GM21515 (cell line): ENCODE data around the gene TSC1.
A peak's percentile ranks its signal among the peaks of the same experiment; 100 is the strongest.

ENCODE experiments used
- ATAC-seq: cut with Tn5 transposase; IDR thresholded peaks from one replicate; pipeline ENCODE4 v1.9.1; 2021; ENCODE audit not compliant: unreplicated experiment

Gene TSC1

DNA sequence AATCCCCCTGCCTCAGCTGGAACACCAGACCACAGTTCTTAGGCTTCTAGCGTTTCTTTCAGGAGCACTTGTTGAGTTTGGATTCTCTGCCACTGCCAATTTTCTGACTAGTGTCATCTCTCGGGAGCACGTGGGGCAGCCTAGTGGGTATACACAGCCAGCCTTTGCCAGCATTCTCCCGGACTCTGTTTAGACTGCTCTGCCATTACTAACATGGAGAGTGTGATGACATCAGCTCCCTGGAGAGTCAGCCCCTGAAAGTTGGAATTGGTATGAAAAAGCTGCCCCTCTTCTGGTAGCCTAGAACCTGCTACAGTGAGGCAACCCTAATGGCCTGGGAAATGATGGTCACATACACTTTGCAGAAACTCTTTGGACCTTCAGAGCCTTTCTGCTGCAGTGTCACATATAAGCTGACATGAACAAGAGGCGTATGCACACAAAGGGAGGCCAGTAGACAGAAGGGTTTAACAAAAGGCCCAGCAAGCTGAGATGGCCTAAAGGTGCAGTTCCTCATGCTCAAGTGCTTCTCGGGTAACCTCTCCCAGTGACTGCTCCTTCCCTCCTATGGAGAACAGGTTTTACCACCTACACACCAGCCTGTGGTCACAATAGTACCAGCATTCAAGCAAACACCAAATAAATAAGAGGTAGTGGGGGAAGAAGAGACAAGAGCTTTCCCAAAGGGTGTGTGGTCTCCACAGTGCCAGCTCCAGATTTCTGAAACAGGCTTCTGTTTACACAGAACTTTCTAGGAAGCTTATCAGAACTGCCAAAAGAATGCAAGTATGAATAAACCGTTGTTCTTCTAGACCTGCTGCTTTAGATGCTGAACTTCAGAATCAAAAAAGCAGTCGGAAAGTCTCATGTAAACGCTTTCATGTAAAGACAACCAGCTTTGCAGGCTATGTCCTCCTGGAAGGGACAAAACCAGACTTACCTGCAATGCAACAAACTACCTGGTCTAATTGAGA is 49.3 kb downstream of the TSC1 start:
- no peak for ATAC-seq

DNA sequence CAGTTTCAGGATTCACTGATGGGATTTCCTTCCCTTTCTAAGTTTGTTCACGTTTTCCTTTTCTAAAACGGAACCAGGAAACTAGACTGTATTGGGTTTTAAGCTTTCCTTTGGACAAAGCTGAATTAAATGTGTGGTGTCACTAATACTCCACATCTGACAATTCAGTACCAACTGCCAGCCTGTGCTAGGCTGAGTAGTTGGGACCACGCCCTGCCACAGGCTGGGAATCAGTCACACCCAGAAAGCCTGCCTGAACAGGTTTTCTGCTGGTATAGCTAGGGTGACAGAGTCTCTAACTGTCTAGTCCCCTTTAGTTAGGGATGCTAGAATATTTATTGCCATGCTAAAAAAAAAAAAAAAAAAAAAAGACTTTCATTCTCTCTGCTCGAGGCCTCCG is 50.1 kb downstream of the TSC1 start:
- ATAC-seq, result no peak

DNA sequence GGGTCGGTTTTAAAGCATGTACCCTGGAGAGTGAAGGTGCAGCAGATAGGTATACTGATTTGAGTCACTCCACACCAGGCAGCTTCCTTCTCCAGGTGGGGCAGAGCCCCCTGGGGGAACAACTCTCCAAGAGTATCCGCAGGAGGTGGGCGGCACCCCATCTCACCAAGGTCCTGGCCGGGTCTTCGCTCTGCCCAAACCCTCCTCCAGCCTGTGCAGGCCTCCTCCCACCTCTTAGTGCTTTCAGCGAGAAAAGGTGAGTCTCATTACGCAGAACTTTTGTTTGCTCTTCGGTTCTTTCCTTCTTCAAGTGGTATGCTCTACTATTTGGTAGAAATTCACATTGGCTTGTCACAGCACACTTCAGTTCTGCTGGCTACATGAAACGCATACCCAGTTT is 52.0 kb downstream of the TSC1 start:
- ATAC-seq, result no peak

DNA sequence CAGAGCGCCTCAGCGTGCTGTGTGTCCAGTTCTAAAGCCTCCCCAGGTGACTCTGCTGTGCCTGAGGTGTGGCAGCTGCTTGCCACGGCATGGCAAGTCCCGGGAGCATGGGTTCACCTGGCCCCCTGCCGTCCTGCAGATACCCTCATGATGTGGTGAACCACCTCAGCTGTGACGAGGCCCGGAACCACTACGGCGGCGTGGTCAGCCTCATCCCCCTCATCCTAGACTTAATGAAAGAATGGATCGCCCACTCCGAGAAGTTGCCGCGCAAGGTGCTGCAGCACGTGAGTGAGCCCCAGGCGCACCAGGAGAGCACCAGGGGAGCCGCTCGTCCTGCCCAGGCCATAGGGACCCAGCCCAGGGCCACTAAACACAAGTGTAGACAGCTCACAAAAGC is 56.3 kb downstream of the TSC1 start:
- no peak for ATAC-seq

DNA sequence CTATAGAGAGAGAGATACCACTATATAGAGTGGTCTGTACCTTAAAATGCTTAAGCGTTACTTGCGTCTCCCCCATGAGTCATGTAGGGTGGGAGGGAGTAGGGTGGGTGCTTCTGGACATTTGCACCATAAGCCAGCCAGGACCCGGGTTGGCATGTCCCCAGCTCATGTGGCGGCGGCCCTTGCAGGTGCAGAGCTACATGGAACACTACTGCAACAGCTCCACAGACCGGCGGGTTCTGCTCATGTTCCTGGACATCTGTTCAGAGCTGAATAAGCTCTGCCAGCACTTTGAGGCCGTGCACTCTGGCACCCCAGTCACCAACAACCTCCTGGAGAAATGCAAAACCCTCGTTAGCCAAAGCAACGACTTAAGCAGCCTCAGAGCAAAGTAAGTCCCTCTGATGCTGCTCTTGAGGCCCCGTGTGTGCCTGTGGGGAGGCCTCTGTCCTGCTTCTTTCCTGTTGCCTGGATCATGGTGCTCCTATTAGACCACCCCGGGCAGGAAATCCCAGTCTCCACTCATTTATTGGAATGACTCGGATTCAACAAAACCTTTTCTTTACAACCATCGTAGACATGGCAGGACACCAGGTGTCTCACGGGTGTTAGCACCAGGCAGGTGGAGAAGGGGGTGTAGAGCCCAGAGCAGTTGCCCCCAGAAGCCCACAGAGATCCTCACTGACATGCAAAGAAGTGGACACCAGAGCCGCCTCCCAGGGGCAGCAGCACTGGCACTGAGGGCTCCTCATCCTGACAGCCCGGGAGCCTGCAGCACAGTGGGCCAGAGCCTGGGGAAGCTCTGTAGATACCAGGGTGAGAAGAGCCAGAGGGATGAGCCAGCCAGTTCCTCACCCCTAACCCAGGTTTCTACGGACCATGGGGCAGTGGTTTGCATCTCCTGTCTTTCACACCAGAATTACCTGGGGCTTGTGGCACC is 57.0 kb downstream of the TSC1 start:
- ATAC-seq, result no peak

DNA sequence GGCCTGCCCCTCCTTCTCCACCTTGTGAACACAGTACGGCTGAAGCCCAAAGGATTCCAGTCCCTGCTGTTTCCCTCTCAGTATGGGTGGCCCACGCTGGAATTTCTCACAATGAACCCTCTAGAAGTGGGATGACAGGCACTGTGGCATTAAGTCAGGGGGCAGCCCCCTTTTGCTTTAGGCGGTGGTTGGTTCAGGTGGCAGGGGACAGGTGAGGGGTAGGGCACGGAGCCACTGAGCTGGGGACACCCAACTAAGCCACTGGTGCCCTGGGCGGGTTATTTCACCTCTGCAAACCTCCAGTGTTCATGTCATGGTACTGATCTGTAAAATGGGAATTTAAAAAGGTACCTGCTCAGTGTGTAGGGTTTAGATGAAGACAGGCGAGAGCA is 58.1 kb downstream of the TSC1 start:
- ATAC-seq, result no peak

DNA sequence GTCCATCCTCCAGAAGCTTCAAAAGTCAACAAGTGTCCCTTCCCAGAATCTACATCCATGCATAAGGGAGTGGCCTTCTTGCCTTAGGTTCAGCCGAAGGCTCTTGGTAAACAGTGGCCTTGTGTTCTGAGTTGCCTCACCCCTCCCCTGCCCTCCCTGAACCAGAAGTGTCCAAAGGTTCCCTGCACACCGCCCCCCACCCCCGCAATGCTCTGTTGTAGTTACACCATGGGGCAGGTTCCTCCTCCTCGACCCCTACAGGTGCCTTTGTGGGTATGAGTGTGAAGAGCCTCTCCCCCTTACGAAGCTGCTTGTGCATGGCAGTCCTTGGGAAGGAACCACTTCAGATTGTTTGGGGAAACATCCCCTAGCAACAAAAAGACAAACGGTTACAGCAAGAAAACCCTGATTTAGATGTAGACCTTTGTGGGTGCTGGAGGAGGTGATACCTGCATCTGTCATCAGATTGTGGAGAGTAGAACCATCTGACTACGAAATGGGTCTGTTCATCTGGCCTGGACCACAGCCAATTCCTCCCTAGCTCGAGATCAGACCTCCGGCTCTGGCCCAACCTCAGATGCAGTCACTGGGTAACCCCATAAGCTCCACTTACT is 58.6 kb downstream of the TSC1 start:
- ATAC-seq, result no peak

DNA sequence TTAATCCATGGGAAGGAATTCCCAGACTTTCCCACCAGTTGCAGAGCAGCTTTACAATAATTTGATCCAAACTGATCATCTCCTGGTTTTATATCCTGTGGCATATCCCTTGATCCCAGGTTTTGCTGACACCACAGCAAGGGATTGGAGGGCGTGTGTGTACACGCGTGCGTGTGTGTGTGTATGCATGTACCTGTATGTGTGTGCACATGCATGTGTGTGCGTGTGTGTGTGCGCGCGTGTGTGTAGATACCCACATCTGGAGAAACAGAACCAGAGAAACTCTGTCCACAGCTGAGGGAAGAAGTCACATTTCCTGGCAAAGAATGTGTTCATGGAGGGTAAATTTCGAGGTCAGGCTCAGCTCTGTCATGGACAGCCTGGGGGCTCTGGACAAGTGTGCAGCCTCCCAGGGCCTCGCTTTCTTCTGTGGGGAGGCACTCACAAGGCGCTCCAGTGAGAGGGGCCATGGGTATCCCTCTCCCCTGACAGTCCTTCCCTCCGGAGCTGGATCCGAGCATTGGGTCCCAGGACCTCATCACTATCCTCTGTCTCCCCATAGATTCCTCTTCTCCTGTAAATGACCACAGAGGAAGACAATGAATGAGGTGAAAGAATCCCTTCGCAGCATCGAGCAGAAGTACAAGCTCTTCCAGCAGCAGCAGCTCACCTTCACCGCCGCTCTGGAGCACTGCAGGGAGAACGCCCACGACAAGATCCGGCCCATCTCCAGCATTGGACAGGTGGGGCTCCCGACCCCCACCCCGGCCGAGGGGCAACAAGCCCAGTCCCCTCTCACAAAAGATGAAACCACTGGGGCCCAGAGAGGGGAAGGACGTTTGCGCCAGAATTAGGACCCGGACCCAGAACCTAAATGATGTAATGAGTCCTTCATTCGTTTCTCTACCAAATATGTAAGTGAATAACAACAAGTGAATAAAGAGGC is 60.8 kb downstream of the TSC1 start:
- no peak for ATAC-seq

DNA sequence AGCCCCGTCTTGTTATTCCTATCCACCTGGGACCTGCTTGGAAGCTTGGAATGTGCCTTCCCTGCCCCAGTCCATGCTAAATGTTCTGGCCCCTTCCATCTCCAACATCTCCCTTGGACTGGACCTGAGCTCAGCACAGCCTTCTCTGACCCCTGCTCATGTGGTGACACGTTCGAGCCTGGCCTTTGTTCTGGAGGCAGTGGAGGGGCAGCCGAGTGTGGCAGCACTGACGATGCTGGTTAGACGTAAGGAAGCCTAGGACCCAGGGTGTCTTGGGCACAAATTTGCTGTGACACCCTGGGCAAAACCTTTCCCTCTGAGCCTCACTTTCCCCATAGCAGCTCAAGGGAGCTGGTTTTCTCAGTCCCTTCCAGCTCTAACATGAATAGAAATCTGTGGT is 61.8 kb downstream of the TSC1 start:
- no peak for ATAC-seq

DNA sequence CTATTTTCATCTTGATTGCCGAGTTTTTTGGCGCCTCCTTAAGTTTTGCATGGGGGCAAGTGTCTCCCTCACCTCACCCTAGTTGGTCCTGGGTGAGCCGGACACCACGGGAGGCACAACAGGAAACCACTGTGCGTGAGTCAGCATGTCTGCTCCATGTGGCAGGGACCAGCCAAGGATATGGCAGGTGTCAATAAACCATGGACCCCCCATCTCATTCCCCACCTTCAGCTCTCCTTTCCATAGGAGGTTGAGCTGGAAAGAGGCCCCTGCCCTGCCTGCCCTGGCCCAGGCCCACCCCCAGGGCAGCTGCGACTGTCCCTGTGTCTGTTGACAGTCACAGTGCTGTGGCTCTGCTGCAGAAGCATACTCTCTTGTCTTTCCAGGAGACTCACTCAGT is 62.6 kb downstream of the TSC1 start:
- no peak for ATAC-seq

DNA sequence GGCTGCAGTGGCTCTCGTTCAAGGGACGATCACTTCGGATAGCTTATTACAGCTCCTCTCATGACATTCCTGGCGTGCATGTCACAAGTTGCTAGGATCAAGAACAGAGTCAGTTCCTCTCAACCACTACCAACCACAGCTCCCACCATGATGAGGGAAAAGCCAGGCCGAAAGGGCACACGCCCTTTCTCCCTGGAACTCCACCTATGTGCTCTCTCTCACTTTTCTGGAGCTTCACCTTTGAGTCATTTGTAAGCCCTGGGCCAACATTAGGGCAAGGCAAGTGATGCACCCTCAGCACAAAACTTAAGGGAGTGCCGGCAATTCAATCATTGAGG is 64.1 kb downstream of the TSC1 start:
- no peak for ATAC-seq

DNA sequence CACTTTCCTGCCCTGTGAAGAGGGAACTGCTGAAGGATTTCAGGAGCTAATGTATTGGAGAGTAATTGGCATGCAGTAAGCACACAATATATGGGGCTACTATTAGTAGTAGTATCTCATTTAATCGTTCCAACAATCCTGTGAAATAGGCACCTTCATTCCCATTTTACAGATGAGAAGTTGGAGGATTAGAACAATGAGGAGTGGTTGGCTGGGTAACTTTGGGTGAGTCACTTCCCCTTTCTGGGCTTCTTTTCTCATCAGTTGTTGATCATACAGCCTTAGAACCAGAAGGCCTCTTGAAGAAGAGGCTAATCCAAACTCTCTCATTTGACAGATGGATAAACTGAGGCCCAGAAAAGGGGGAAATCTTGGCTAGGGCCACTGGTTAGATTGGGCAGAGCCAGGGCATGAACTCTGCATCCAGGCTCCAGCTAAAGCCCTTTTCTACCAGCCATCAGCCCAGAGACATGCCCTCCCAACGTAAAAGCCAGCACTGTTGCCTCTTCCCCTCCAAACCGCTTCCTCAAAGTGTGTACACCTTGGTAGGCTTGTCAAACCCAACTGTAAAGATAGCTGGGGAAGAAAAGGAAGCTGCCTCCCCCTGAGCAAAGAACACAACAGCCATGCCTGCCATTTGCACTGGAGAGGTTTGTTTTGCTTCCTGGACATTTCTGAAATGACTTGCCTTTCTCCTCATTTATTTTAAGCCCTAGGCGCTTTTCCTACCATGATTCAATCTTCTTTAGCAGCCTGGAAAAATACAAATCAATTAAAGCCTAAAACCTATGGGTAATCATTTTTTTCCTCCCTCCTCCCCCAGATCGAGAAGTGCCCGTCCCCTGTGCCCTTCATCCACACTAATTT is 64.7 kb downstream of the TSC1 start:
- no peak for ATAC-seq

DNA sequence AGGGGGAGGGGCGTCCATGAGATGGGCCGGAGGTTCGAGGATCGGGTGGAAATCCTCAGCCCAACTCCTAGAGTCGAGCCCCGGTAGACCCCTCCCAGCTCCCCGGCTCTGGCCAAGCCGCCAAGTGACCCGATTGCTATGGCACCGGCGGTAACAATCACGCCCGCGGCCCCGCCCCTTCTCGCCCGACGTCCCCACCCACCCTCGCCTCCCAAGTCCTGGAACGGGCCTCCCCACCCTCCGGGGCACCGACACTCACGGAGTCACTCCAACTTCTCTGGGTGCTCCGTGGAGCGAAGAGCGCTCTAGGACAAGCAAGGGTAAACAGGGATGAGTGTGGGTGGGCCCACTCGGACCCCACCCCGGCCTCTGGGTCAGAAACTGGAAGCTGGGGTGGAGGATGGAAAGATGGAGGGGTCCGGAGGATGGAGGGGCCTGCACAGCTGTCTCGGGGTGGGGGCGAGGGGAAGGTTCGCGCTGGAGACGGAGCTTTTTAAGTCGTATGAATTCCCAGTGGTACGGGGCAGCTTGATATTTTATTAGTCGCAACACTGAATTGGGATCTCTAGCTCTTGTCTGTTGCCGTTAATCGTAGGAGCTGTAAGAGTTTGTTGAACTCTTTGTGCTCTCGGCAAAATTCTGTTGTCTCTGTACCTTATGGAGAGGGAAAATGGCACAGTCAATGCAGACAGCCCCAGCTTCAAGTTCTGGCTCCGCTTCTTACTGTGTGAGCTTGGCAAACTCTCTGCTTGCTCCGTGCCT is 65.5 kb downstream of the TSC1 start, which contains the start of gene SPACA9:
TSS of gene SPACA9 (plus strand) at position 204 of the 762 bp plus-strand sequence. CDS start 5,050 bp downstream, outside the sequence.
- ATAC-seq, result no peak

DNA sequence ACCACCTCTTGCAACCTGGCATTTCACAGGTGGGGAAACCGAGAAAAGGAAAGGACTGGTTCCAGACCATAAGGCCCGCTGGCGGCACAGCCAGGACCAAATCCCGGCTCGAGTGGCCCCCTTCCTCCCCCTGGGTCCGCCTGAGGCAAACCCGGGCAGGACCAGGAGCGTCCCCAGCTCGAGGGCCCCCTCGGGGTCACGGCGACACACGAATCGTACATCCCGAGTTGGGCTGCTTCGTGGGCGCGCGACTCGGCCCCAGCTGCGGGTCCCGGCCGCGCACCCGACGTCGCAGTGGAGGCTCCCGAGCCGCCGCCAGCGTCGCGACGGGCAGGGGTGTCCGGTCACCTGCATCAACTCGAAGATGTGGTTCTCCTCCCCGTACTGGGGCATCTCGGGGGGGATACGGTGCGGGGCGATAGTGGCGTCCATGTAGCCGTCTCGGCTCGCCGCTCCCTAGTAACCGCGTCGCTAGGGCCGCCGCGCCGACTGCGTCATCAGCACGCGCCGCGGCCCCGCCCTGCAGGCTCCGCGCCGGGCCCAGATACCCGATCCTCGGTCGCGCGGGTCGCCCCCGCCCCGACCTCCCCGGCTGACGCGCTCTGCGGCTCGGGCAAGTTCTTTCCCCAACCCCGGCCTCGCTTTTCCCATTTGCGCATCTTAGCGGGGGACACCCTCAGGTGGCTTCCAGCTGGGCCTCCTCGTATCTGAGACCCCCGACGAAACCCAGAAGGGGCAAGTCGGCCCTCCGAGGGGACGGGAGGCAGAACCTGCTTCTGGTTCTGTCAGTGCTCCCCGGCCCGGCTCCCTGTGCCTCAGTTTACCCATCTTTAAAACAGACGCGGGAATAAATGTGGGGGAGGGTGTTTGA is 66.4 kb downstream of the TSC1 start, which contains the start of gene AK8:
TSS of gene AK8 (minus strand) at position 461 of the 871 bp plus-strand sequence. CDS start at position 432, 29 bp downstream.
- peak; percentile 53 for ATAC-seq

DNA sequence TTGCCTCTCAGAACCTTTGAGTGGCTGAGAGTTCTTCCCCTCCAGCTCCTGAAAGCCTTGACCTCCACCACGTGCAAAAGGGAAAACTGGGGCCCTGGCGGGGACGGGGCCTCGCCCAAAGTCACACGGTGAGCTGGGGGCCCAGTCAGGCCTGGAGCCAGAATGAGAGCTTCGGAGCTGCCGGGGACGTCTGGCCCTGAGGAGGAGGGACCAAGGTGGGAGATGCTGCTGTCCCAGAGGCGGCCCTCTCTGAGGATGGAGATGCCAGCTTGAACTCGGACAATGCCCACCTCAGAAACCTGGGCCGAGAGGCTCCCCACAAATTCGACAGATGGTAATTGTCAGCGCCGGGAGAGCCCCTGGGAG is 67.0 kb downstream of the TSC1 start:
- no peak for ATAC-seq

DNA sequence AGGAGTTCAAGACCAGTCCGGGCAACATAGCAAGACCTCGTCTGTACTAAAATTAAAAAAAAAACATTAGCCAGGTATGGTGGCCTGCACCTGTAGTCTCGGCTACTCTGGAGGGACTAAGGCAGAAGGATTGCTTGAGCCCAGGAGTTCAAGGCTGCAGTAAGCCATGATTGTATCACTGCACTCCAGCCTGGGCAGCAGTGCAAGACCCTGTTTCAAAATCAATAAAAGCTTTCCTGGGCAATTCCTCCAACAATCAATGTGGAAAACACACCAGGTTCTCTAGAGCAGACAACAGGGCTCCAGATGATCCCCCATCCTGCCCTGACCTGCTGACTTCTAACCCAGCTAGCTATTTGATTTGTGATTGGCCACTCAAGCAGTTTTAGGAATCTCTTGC is 67.6 kb downstream of the TSC1 start:
- ATAC-seq, result no peak

DNA sequence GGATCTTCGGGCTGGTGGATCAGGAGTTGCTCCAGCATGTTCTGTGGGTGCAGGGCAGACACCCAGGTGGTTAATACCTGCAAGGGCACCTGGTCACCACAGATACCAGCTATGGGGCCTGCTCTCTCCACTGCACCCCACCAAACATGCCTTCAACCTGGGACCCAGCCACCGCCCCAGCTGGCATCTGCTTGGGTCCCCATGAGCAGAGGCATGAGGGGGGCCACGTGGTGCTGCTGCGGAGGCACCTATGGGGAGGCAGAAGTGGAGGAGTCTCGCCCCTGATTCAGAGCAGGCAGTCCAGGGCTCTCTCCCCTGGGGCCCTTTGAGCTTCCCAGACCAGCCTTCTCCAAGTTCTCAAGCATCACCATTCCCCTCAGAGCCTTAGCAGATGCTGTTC is 69.3 kb downstream of the TSC1 start:
- ATAC-seq, result no peak

DNA sequence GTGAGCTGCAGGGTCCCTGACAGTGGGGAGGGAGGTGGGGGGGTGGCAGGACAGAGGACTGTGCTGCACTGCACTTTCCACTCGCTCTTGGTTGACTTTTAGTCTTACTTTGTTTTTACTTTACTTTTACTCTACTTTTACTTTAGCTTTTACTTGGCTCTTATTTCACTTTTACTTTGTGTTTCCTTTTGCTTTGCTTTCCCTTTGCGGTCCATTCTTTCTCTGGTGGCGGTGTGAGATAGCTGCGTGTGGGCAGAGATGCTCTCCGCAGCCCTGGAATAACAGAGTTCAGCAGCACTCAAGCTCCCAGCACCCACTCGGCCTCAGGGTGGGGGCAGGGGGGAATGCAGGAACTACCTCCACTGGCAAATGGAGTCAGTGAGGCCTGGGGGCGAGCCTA is 71.0 kb downstream of the TSC1 start:
- no peak for ATAC-seq
